ENCODE results near the gene RPL13A. TPM values are rescaled to one million over a fixed set of nuclear protein-coding genes. Genes with fewer than 3 reads are reported as not detected.

Gene RPL13A
- total and polyA plus RNA-seq, 2 of the 13 experiments (the other 11 are each of a cell fraction or from before 2014, with no cell fraction given) = 2,601 to 3,407 TPM

DNA sequence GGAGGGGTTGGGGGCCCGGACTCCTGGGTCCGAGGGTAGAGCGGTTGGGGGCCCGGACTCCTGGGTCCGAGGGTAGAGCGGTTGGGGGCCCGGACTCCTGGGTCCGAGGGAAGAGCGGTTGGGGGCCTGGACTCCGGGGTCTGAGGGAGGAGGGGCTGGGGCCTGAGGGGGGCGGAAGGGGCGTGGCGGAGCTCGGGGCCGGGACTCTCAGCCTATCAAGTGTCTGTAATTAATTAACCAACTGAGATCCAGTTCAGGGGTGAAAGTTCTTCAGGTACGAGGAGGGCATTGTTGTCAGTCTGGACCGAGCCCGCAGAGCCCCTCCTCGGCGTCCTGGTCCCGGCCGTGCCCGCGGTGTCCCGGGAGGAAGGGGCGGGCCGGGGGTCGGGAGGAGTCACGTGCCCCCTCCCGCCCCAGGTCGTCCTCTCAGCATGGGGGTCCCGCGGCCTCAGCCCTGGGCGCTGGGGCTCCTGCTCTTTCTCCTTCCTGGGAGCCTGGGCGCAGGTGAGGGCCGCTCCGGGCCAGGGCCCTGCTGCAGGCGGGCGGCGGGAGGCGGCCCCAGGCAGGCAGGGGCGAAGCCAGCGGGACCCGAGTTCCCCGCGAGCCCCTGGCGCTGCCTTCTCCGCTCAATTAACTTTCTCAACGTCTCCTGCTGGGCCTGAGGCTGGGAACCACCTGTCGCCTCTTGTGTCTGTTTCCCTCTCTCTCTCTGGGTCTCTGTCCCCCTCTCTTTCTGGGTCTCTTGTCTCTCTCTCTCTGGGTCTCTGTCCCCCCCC is 25.8 kb downstream of the RPL13A start (continued):
- TF ChIP-seq, protein P1, sequence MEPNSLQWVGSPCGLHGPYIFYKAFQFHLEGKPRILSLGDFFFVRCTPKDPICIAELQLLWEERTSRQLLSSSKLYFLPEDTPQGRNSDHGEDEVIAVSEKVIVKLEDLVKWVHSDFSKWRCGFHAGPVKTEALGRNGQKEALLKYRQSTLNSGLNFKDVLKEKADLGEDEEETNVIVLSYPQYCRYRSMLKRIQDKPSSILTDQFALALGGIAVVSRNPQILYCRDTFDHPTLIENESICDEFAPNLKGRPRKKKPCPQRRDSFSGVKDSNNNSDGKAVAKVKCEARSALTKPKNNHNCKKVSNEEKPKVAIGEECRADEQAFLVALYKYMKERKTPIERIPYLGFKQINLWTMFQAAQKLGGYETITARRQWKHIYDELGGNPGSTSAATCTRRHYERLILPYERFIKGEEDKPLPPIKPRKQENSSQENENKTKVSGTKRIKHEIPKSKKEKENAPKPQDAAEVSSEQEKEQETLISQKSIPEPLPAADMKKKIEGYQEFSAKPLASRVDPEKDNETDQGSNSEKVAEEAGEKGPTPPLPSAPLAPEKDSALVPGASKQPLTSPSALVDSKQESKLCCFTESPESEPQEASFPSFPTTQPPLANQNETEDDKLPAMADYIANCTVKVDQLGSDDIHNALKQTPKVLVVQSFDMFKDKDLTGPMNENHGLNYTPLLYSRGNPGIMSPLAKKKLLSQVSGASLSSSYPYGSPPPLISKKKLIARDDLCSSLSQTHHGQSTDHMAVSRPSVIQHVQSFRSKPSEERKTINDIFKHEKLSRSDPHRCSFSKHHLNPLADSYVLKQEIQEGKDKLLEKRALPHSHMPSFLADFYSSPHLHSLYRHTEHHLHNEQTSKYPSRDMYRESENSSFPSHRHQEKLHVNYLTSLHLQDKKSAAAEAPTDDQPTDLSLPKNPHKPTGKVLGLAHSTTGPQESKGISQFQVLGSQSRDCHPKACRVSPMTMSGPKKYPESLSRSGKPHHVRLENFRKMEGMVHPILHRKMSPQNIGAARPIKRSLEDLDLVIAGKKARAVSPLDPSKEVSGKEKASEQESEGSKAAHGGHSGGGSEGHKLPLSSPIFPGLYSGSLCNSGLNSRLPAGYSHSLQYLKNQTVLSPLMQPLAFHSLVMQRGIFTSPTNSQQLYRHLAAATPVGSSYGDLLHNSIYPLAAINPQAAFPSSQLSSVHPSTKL (CRISPR knock-in tag; IDR thresholded peaks at IDR 0.05) = peak; percentile 63; the same call in 1 of the 2 replicates
- TF ChIP-seq ZNF678 (CRISPR knock-in tag; IDR thresholded peaks at IDR 0.05) (no peak), MIXL1 (CRISPR knock-in tag; IDR thresholded peaks at IDR 0.05) (peak; percentile 88), ZNF839 (CRISPR knock-in tag; IDR thresholded peaks at IDR 0.05; ENCODE audit: borderline replicate concordance) (0 out of 2 replicates have a peak, but pooled peaks have one; percentile 6), ZNF792 (CRISPR knock-in tag; IDR thresholded peaks at IDR 0.05) (peak; percentile 57), BORCS8-MEF2B (CRISPR knock-in tag; IDR thresholded peaks at IDR 0.05) (peak; percentile 56; the same call in 1 of the 2 replicates), HOXA9 (CRISPR knock-in tag; IDR thresholded peaks at IDR 0.05; ENCODE audit: borderline replicate concordance) (no peak), AGO2 (optimal IDR thresholded peaks at IDR 0.05; ENCODE audit: low read depth, low read length) (peak; percentile 80), REL (CRISPR knock-in tag; conservative IDR thresholded peaks at IDR 0.05) (no peak), ZNF790 (CRISPR knock-in tag; IDR thresholded peaks at IDR 0.05; ENCODE audit: borderline replicate concordance) (peak; percentile 77; the same call in 1 of the 2 replicates), ZSCAN22 (CRISPR knock-in tag; IDR thresholded peaks at IDR 0.05) (peak; percentile 96), HNF4A (CRISPR knock-in tag; IDR thresholded peaks at IDR 0.05) (peak; percentile 71), ZNF598 (CRISPR knock-in tag; IDR thresholded peaks at IDR 0.05; ENCODE audit: borderline replicate concordance) (no peak), ZNF20 (CRISPR knock-in tag; IDR thresholded peaks at IDR 0.05) (no peak), RXRB (CRISPR knock-in tag; IDR thresholded peaks at IDR 0.05; ENCODE audit: borderline replicate concordance) (peak; percentile 67; the same call in 1 of the 2 replicates), JUNB (CRISPR knock-in tag; IDR thresholded peaks at IDR 0.05; ENCODE audit: borderline replicate concordance) (no peak), MYNN (CRISPR knock-in tag; IDR thresholded peaks at IDR 0.05; ENCODE audit: low read depth) (0 out of 2 replicates have a peak, but pooled peaks have one; percentile 43), KDM4B (CRISPR knock-in tag; IDR thresholded peaks at IDR 0.05) (no peak), RARA (CRISPR knock-in tag; IDR thresholded peaks at IDR 0.05) (peak; percentile 51), EEA1 (CRISPR knock-in tag; IDR thresholded peaks at IDR 0.05; ENCODE audit: borderline replicate concordance) (peak; percentile 77; the same call in 1 of the 2 replicates)
- TF ChIP-seq, protein P2, sequence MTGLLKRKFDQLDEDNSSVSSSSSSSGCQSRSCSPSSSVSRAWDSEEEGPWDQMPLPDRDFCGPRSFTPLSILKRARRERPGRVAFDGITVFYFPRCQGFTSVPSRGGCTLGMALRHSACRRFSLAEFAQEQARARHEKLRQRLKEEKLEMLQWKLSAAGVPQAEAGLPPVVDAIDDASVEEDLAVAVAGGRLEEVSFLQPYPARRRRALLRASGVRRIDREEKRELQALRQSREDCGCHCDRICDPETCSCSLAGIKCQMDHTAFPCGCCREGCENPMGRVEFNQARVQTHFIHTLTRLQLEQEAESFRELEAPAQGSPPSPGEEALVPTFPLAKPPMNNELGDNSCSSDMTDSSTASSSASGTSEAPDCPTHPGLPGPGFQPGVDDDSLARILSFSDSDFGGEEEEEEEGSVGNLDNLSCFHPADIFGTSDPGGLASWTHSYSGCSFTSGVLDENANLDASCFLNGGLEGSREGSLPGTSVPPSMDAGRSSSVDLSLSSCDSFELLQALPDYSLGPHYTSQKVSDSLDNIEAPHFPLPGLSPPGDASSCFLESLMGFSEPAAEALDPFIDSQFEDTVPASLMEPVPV (CRISPR knock-in tag; IDR thresholded peaks at IDR 0.05) = peak; percentile 72; the same call in 1 of the 2 replicates
- TF ChIP-seq, protein P3, sequence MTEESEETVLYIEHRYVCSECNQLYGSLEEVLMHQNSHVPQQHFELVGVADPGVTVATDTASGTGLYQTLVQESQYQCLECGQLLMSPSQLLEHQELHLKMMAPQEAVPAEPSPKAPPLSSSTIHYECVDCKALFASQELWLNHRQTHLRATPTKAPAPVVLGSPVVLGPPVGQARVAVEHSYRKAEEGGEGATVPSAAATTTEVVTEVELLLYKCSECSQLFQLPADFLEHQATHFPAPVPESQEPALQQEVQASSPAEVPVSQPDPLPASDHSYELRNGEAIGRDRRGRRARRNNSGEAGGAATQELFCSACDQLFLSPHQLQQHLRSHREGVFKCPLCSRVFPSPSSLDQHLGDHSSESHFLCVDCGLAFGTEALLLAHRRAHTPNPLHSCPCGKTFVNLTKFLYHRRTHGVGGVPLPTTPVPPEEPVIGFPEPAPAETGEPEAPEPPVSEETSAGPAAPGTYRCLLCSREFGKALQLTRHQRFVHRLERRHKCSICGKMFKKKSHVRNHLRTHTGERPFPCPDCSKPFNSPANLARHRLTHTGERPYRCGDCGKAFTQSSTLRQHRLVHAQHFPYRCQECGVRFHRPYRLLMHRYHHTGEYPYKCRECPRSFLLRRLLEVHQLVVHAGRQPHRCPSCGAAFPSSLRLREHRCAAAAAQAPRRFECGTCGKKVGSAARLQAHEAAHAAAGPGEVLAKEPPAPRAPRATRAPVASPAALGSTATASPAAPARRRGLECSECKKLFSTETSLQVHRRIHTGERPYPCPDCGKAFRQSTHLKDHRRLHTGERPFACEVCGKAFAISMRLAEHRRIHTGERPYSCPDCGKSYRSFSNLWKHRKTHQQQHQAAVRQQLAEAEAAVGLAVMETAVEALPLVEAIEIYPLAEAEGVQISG (CRISPR knock-in tag; IDR thresholded peaks at IDR 0.05) = peak; percentile 45; the same call in 1 of the 2 replicates

All from HepG2 (cell line).